NCI-H1417 (cell line): Measurements from ENCODE around the gene PRPF6.

ENCODE experiments used
- DNase-seq, 3 experiments: peaks; one replicate each; lab custom pipeline; 2025; lab: John Stamatoyannopoulos, UW

The PRPF6 gene

GRCh38 chr20:64076061-64076997, 95.4 kb downstream of the PRPF6 start:
- DNase-seq = no peak

DNA sequence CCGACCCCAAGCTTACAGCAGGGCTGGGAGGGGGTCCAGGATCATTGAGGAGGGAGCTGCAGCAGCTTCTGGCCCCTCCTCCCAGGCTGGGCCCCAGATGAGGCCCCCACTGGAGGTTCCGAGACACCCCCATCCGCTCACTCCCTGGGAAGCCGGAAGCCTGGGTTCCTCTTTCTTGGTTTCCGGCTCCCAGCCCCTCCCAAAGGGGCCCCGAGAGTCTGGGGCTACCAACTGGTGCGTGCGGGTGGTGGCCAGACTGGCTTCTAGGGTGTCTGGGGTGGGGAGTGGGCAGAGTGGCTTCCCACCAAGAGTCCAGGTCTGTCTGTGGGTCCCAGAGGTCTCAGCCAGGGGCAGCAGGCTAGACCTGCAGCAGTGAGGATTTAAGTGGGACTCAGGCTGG, 96.2 kb downstream of the PRPF6 start:
- no peak for DNase-seq

- no peak for DNase-seq
Measured at GRCh38 chr20:64077541-64077875, 96.6 kb downstream of the PRPF6 start.

DNA sequence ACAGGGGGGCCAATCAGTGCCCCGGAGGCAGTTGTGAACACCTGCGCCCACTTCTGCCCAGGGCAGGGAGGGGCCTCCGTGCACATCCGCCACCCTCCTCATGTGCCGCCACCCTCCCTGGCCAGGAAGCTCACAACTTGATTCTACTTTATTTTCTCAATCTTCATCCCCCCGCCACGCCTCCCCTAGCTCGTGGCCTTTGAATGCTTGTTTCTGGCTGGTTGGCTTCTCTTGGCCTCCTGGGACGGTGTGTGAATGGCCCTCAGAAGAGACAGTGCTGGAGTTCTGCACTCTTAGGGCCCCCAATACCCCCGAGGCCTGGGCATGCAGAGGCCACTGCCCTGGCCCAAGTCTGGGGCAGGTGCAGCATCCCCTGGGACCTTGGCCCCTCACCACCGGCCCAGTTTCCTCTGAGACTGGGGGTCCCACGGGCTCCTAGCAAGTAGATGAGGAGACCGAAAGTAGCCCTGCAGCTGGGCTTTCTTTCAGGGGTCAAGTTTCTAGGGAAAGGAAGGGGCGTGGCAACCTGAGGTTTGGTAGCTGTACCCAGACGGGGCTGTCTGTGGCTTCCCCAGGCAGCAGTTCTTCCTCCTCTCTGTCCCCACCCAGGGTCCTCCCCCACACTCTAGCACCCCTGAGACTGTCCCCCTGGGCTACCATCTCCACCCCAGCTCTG, 97.1 kb downstream of the PRPF6 start:
- no peak for DNase-seq

GRCh38 chr20:64078934-64079272, 98.0 kb downstream of the PRPF6 start:
- no peak for DNase-seq

DNA sequence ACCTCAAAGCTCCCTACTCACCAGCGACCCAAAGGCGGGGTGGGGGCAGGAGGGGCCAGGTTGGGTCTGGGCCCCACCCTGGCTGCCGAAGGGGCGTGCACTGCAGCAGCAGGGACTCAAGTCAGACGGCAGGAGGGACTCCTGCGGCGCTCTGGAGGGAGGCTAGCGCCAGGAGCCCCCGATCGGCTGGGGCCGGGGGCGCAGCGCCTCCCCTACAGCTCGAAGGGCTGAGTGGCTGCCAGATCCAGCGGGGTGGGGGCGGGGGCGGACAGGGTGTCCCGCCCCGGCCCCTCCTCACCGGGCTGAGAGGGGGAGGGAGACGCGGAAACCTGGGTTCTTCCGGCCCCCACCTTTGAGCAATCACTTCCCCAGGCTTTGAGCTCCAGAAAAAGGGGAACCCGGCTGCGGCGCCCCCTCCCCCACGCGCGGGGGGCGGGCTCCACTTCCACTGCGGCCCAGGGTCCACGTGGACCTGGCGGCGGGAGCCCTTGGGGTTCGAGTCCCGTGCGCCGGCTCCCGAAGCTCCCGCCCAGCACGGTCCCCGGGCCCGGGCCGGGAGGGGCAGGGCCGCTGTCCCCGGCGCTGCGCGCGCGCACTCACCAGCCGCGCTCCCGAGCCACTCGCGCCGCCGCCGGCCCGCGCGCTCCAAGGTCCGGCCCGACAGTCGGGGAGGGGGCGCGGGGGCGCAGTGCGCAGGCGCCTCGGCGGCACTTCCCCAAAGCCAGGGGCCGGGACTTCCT, 98.5 kb downstream of the PRPF6 start, which contains the start of gene RGS19:
RGS19 (minus strand) TSS at position 246 of the 740 bp plus-strand sequence. CDS start 2,632 bp downstream, outside the sequence.
- peak; percentile 66 to 71 (median 68) for DNase-seq

DNA sequence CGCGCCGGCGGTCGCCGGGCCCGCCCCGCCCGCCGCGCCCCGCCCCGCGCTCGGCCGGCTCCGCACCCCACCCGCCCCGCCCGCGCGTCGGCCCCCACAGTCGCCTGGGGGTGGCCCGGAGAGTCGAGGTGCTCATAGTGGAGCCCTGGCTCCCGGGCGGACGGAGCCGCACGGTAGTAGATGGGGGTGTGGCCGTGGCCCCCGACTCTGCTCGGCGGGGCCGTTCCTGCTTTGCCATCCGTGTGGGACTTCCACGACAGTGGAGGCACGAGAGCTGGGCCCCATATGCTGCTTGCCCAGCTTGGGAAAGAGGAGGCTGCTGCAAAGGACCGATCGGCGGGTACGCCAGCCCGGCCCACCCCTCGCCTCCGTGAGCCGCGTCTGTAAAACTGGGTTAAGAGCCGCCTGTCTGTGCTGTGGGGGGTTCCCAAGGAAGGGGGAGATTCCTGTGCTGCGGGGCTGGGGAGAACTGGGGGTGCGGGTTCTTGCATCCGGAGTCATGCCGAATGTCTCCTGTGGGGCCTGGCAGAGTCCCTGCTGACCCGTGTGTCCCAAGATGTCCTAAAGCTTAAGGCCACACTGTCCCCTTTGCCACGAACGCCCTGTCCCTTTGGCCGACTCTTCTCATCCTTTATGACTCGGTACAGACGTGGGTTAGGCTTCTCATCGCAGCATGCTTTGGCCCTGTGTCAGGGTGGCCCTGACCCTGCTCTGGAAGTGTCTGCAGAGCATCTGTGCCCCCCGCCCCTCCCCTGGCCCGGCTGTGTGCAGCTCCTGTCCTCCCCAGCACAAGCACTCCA, 99.3 kb downstream of the PRPF6 start, which contains the start of gene OPRL1:
OPRL1 (plus strand) TSS at position 70 of the 800 bp plus-strand sequence. CDS start 12,639 bp downstream, outside the sequence.
- peak in 1 of 3 experiments; percentile 38 for DNase-seq

DNA sequence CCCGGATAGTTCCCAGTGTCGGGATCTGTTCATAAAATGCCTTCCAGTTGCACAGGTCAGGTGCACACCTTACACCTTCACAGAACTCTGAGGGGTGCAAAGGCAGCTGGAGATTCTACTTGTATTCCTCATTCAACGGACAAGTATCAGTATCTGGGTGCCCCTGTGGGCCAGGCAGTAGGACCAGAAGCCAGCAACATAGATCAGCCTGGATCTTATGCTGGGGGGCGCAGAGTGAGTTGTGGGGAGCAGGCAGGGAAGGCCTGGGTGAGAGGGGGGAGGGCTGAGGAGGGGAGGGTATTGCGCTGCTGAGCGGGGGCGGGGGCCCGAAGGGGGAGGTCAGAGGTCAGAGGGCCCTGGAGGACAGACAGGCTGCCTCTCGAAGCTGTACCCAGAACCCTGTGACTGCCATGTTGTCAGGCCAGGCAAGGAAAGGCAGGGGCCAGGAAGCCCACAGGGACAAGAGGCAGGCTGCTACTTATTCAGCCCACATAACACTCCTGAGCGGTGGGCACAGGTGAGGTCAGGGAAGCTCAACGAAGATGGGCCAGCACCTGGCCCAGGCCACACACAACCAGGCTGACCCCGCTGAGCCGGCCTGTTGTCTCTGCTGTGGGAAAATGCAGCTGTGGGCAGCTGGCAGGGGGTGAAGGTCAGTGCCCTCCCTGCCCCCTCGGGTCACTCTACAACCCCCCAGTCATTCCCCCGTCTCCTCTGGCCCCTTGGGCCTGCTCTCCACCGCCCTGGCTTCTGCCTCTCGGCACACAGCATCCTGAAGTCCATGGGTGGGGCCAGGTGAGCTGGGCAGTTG, 100.1 kb downstream of the PRPF6 start:
- no peak for DNase-seq

DNA sequence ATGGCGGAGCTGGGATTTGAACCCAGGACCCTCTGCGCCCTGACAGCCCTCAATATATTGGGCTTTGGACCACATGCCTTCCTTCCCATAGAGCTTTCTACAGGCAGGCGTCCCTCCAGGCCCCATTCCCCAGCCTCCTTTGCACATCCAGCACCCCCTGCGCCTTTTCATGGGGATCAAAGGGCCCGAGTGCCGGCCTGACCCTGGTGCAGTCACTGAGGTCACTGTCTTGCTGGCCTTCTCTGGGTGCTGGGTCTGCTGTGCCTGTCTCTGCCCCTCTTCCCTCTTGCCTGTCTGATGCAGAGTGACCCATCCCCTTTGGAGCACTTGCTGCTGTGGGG, 100.7 kb downstream of the PRPF6 start:
- DNase-seq = no peak

DNA sequence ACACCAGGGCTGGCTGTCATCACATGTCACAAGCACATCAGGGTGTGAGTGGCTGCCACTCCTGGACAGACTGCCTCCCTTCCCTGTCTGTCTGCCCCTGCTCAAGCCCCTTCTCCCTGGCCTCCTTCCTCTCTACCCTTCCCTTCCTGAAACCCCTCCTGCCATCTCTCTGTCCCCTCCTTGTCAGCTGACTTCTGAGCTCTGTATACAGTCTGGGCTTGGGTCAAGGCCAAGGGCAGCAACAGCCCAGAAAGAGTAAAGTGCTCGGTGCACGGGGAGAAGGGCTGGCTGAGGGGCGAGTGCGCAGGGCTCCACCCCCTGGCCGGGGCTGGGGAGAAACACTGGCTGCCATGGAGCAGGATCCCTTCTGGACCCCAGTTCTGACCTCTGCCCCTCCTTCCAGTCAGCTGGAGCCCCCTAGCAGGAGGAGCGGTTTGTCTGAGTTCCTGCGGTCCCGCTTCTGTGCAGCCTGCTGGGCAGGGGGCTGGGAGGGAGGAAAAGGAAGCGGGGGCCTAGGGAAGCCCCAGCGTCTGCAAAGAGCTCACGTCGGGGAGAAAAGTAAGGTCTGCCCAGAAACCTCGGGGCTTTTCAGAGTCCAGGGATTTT, 101.3 kb downstream of the PRPF6 start:
- no peak for DNase-seq
